Glutamatergic neuron (in vitro differentiated cells): ENCODE results near the gene TAF9. TPM values are rescaled to one million over a fixed set of nuclear protein-coding genes. Genes with fewer than 3 reads are reported as not detected.

Experiments
- DNase-seq: peaks from one replicate; pipeline ENCODE4 v3.0.0; 2022
- H3K27ac Mint-ChIP-seq: one replicate; pipeline ENCODE4 v1.8.0; 2020; ENCODE audit warnings: mild to moderate bottlenecking, mixed read lengths, inconsistent platforms; ENCODE audit not compliant: unreplicated experiment
- H3K27me3 Mint-ChIP-seq: one replicate; pipeline ENCODE4 v1.8.0; 2020; ENCODE audit warnings: mild to moderate bottlenecking, moderate library complexity, mixed read lengths, inconsistent platforms; ENCODE audit not compliant: unreplicated experiment
- H3K36me3 Mint-ChIP-seq: one replicate; pipeline ENCODE4 v1.8.0; 2020; ENCODE audit warnings: mild to moderate bottlenecking, mixed read lengths, inconsistent platforms; ENCODE audit not compliant: unreplicated experiment
- H3K4me1 Mint-ChIP-seq: one replicate; pipeline ENCODE4 v1.8.0; 2020; ENCODE audit warnings: mild to moderate bottlenecking, low read depth, mixed read lengths, inconsistent platforms; ENCODE audit not compliant: unreplicated experiment
- H3K4me3 Mint-ChIP-seq: one replicate; pipeline ENCODE4 v1.8.0; 2020; ENCODE audit warnings: mild to moderate bottlenecking, mixed read lengths, inconsistent platforms; ENCODE audit not compliant: unreplicated experiment
- H3K9me3 Mint-ChIP-seq: one replicate; pipeline ENCODE4 v1.8.0; 2020; ENCODE audit warnings: mild to moderate bottlenecking, moderate library complexity, mixed read lengths, inconsistent platforms; ENCODE audit not compliant: unreplicated experiment
- CTCF ChIP-seq: fragments of 200-600 bp; sonication (generic); IDR thresholded peaks from one replicate; pipeline ENCODE4 v1.5.0; 2021; ENCODE audit not compliant: partially characterized antibody, unreplicated experiment
- total RNA-seq: library from RNA; stranded (reverse); fragmentation: NEBNext Ultra II Directional; extraction: Animal tissue kit (Norgen Biotek cat#: 25700); gene quantifications from one replicate; pipeline ENCODE4 v1.2.1, GENCODE V29; 2021; ENCODE audit not compliant: unreplicated experiment

The TAF9 gene
- total RNA-seq, 1 donor from 2014 or later: 79.0 TPM

GRCh38 chr5:69359699-69360098, 9.6 kb downstream of the TAF9 start:
- no peak for DNase-seq
- no peaks in the 10 kb centered on the region for H3K27me3 Mint-ChIP-seq
- no peaks in the 10 kb centered on the region for H3K9me3 Mint-ChIP-seq
- no peaks in the 10 kb centered on the region for H3K4me1 Mint-ChIP-seq
- H3K4me3 Mint-ChIP-seq: no peak overlapping the region
- no peaks in the 10 kb centered on the region for H3K36me3 Mint-ChIP-seq
- H3K27ac Mint-ChIP-seq: no peak overlapping the region
- no peak for TF ChIP-seq CTCF

DNA sequence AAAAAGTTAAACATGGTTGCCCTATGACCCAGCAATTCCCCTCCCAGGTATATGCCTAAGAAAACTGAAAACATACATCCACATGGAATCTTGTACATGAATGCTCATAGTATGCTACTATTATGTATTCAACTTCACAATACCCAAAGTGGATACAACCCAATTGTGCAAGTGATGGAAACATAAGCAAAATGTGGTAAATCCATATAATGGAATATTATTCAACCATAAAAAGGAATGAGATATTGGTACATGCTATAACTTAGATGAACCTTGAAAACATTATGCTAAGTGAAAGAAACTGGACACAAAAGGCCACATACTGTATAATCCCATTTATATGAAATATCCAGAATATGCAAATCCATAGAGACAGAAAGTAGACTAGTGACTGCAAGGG, 18.7 kb downstream of the TAF9 start:
- no peaks in the 10 kb centered on the region for H3K9me3 Mint-ChIP-seq
- no peaks in the 10 kb centered on the region for H3K27me3 Mint-ChIP-seq
- no peaks in the 10 kb centered on the region for H3K4me1 Mint-ChIP-seq
- TF ChIP-seq CTCF: no peak
- no peak overlapping the region for H3K27ac Mint-ChIP-seq
- DNase-seq: no peak
- H3K36me3 Mint-ChIP-seq: peaks cover 5% of the 10 kb centered on the region
- no peak overlapping the region for H3K4me3 Mint-ChIP-seq

GRCh38 chr5:69343083-69343482, 26.2 kb downstream of the TAF9 start:
- no peaks in the 10 kb centered on the region for H3K36me3 Mint-ChIP-seq
- H3K4me1 Mint-ChIP-seq: no peaks in the 10 kb centered on the region
- no peaks in the 10 kb centered on the region for H3K9me3 Mint-ChIP-seq
- H3K27ac Mint-ChIP-seq: no peak overlapping the region
- no peak for TF ChIP-seq CTCF
- H3K27me3 Mint-ChIP-seq: no peaks in the 10 kb centered on the region
- no peak overlapping the region for H3K4me3 Mint-ChIP-seq
- no peak for DNase-seq

DNA sequence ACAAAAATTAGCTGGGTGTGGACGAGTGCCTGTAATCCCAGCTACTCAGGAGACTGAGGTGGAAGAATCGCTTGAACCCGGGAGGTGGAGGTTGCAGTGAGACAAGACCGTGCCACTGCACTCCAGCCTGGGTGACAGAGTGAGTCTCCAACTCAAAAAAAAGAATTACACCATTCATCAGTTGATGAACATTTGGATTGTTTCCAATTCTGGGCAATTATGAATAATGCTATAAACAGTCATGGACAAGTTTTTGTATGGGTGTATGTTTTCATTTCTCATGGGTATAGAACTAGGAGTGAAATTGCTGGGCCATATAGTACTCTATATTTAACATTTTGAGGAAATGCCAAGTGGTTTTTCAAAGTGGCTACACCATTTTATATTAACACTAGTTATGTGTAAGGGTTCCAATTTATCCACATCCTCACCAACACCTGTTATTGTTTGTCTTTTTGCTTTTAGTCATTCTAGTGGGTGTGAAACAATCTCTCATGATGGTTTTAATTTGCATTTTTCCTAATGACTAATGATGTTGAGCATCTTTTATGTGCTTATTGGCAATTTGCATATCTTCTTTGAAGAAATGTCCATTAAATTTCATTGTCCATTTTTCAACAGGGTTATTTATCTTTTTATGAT, 27.7 kb downstream of the TAF9 start:
- H3K27me3 Mint-ChIP-seq: no peaks in the 10 kb centered on the region
- TF ChIP-seq CTCF: no peak
- no peaks in the 10 kb centered on the region for H3K4me1 Mint-ChIP-seq
- no peak for DNase-seq
- H3K4me3 Mint-ChIP-seq: no peak overlapping the region
- no peaks in the 10 kb centered on the region for H3K36me3 Mint-ChIP-seq
- H3K9me3 Mint-ChIP-seq: no peaks in the 10 kb centered on the region
- no peak overlapping the region for H3K27ac Mint-ChIP-seq

DNA sequence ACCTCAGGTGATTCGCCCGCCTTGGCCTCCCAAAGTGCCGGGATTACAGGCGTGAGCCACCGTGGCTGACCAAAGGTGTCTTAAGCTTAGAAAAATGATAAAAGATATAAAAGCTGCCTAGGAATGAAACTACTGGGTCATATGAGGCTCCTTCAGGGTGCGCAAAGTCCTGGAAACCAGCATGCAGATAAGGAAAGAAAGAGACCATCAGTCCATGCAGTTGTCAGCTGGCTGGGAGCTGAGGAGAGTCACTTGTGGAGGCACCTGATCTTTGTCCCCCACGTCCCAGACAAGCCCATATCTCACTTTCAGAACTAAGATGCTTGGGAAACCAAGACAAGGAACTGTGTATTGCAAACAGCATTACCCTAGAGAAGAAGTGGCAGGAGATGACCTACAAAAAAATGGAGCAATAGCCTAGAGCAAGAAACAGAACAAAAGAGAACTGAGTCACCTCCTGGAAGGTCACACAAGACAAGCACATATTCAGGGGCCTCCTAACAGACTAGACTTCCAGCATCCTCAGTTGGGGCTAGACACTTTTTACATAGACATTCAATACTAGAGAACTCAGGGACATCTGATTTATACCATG, 33.9 kb downstream of the TAF9 start:
- no peak for DNase-seq
- H3K27ac Mint-ChIP-seq: no peak overlapping the region
- peaks cover 2% of the 10 kb centered on the region for H3K27me3 Mint-ChIP-seq
- no peaks in the 10 kb centered on the region for H3K9me3 Mint-ChIP-seq
- no peaks in the 10 kb centered on the region for H3K36me3 Mint-ChIP-seq
- no peak overlapping the region for H3K4me3 Mint-ChIP-seq
- no peak for TF ChIP-seq CTCF
- no peaks in the 10 kb centered on the region for H3K4me1 Mint-ChIP-seq
